OCI-LY3 (cell line): Measurements from ENCODE around the gene TESK1.

Source experiments
- EZH2phosphoT487 ChIP-seq: fragments of 200-600 bp; shearing (Covaris generic); IDR thresholded peaks from 2 replicates; pipeline ENCODE4 v1.6.1; 2018; ENCODE audit warnings: antibody characterized with exemption, mixed run types, low read depth
- TF ChIP-seq, protein P1 (sequence below): fragments of 200-600, 300-600 bp; sonication (generic); IDR thresholded peaks from 2 replicates; pipeline ENCODE4 v1.5.1; 2014; ENCODE audit warnings: antibody characterized with exemption, low read length, low read depth

DNA sequence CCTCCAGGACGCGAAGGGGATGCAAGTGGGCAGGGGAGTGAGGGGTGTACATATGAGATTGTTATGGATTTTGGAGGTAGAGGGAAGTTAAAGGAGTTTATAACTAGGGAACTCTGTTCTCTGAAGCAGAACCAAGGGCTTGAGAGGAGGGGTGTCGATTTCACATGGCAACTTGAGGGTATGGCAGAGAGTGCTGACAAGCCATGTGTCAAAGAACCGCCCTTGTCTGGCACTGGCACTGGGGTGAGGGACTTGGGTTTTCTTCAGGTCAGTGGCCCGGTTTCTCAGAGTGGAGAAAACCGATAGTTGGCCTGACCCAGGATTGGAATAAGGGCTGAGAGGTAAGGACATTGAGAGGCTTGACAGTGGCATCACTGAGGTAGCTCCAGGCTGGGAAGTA lies 47.7 kb upstream of the TESK1 start:
- TF ChIP-seq, protein P1, sequence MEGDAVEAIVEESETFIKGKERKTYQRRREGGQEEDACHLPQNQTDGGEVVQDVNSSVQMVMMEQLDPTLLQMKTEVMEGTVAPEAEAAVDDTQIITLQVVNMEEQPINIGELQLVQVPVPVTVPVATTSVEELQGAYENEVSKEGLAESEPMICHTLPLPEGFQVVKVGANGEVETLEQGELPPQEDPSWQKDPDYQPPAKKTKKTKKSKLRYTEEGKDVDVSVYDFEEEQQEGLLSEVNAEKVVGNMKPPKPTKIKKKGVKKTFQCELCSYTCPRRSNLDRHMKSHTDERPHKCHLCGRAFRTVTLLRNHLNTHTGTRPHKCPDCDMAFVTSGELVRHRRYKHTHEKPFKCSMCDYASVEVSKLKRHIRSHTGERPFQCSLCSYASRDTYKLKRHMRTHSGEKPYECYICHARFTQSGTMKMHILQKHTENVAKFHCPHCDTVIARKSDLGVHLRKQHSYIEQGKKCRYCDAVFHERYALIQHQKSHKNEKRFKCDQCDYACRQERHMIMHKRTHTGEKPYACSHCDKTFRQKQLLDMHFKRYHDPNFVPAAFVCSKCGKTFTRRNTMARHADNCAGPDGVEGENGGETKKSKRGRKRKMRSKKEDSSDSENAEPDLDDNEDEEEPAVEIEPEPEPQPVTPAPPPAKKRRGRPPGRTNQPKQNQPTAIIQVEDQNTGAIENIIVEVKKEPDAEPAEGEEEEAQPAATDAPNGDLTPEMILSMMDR: no peak
- no peak for TF ChIP-seq EZH2phosphoT487
